Dermis microvascular lymphatic vessel endothelial cell (primary cell): ENCODE measurements around the gene OGDHL. TPM values are rescaled to one million over a fixed set of nuclear protein-coding genes. Genes with fewer than 3 reads are reported as not detected.

Source experiments
- DNase-seq, 2 donors: peaks; one replicate each; pipeline versions ENCODE4 v3.0.0 to v3.0.0-alpha.2; 2010; ENCODE audit warnings: low read depth in 2 of 2
- total RNA-seq: library from RNA; depleted of rRNA; stranded (reverse); fragments of >200 nt; gene quantifications from 2 replicates; pipeline ENCODE4 v1.2.1, GENCODE V29; 2014

Gene OGDHL
- total RNA-seq, 1 donor from 2014 or later: 0.13 TPM

DNA sequence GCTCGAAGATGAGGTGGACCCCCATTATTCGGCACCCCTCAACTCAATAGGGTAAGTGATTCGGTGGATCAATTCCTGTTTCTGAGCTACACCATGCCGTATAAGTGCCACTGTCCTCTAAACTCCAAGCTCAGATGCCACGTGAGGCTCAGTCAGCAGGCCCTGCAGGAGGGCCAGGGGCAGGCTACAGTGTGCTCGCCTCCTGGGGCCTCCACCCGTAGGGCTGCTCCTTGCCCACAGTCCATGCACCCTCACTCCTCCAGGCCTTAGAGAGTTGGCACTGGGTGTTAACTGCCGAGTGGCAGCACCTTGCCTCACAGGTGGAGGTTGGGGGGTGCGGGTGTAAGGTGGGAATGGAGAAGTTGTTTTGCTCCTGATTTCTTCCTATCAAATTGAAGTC lies 70.5 kb downstream of the OGDHL start:
- DNase-seq: no peak

DNA sequence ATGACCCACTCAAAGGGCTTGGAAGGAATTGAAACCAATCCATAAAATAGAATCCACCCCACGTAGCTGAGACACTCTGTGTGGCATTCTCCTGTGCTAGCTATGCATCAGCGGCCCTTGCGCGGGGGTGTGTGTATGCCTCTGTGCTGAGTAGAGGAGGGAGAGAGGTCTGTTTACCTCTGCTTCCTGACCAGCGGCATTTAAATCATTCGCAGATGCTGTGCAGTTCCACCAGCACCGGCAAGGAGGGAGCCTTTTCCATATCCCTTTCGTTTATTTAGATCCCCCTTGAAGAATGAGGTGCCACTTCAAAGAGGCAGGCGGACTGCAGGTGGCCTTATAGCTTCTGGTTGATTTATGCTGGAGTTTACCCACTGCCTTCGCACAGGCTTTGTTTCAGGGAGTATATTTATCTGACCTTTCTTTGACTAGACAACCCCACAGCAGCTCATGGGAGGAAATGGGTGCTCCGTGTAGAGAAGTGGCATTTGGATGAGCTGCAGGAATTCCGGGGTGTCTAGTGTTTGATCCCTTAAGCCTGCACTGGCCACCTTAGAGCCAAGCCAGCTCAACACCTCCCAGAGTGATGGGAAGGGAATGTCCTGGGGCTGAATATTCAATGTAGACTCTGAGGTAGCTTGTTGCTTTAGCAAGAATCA lies 71.3 kb downstream of the OGDHL start:
- no peak for DNase-seq

GRCh38 chr10:49689882-49690510 lies 72.1 kb downstream of the OGDHL start:
- no peak for DNase-seq

- no peak for DNase-seq
Measured at GRCh38 chr10:49688920-49689319, 73.2 kb downstream of the OGDHL start.

- no peak for DNase-seq
Measured at GRCh38 chr10:49688261-49688846, 73.8 kb downstream of the OGDHL start.

DNA sequence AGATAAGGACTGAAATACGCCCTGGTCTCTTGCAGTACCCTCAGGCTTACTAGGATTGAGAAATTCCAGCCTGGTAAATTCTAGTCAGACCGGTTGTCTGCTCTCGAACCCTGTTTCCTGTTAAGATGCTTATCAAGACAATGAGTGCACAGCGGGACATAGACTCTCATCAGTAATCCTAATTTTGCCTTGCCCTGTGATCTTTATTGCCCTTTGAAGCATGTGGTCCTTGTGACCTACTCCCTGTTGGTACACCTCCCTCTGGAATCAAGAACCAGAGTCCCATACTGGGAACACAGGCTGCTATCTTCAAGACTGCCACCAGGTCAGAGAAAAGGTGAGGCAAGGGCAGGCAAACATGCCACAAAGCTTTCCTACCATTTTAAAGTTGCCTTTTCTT lies 75.5 kb downstream of the OGDHL start:
- no peak for DNase-seq

Other genes starting within 250 kb of the OGDHL start
- gene ERCC6, start 223.2 kb downstream of the OGDHL start, total RNA-seq: 10.5 and 12.3 TPM in 2 replicates
- gene SLC18A3, start 152.0 kb downstream of the OGDHL start, total RNA-seq: not detected in 2 replicates
- not detected in 2 replicates for gene CHAT, start 148.3 kb downstream of the OGDHL start, total RNA-seq
- gene C10orf53, start 82.7 kb downstream of the OGDHL start, total RNA-seq: not detected in 2 replicates
- gene PARG, start 179.7 kb upstream of the OGDHL start, total RNA-seq: 19.4 and 21.9 TPM in 2 replicates
- gene TIMM23B, start 179.7 kb upstream of the OGDHL start, total RNA-seq: 7.1 and 9.4 TPM in 2 replicates
- 1.2 and 2.5 TPM in 2 replicates for gene AGAP6, start 226.1 kb upstream of the OGDHL start, total RNA-seq